Measurements from ENCODE around the gene CDT1. TPM values are rescaled to one million over a fixed set of nuclear protein-coding genes. Genes with fewer than 3 reads are reported as not detected.

The CDT1 gene
- total and polyA plus RNA-seq, 2 experiments from 2014 or later: 32.6 to 187 TPM

- H4K20me1 ChIP-seq (replicated peaks; ENCODE audit: insufficient read depth): no peaks in the 10 kb centered on the region
- ATAC-seq: no peak
These were observed 16.9 kb downstream of the CDT1 start for GRCh38 chr16:88820385-88821025.

More at GRCh38 chr16:88820385-88821025, 16.9 kb downstream of the CDT1 start:
- H3K36me3 ChIP-seq (ENCODE audit: insufficient read depth): no peaks in the 10 kb centered on the region
- TF ChIP-seq ZNF331 (CRISPR knock-in tag; IDR thresholded peaks at IDR 0.05; ENCODE audit: low read depth): no peak
- TF ChIP-seq JUNB (IDR thresholded peaks at IDR 0.05; ENCODE audit: unreplicated experiment): no peak
- no peak for TF ChIP-seq CREB1 (CRISPR knock-in tag; IDR thresholded peaks at IDR 0.05; ENCODE audit: low read depth)
- no peak for TF ChIP-seq EZH2 (IDR thresholded peaks at IDR 0.05; ENCODE audit: low read depth, unreplicated experiment)
- no peak for TF ChIP-seq REST (IDR thresholded peaks at IDR 0.05; ENCODE audit: unreplicated experiment)
- TF ChIP-seq CTCF (conservative IDR thresholded peaks at IDR 0.05; ENCODE audit: low read depth in 2 of 2): no peak
- no peak for TF ChIP-seq STAT1 (IDR thresholded peaks at IDR 0.05; ENCODE audit: unreplicated experiment)
- TF ChIP-seq ETS1 (IDR thresholded peaks at IDR 0.05): no peak
- TF ChIP-seq POLR2AphosphoS5 (IDR thresholded peaks at IDR 0.05; ENCODE audit: low read depth): no peak
- no peak for TF ChIP-seq EZH2phosphoT487 (IDR thresholded peaks at IDR 0.05; ENCODE audit: unreplicated experiment)
- no peak for TF ChIP-seq ZNF114 (CRISPR knock-in tag; IDR thresholded peaks at IDR 0.05)
- TF ChIP-seq ZNF462 (CRISPR knock-in tag; IDR thresholded peaks at IDR 0.05): no peak
- no peak for TF ChIP-seq NANOG (IDR thresholded peaks at IDR 0.05; ENCODE audit: borderline replicate concordance)
- Mint-ChIP-seq H3K27me3 (ENCODE audit: insufficient read depth, low read depth, poor library complexity) (peaks cover 4% of the 10 kb centered on the region), H3K27ac (no peak overlapping the region), H3K4me3 (no peak overlapping the region), H3K36me3 (ENCODE audit: low read depth) (peaks cover 3% of the 10 kb centered on the region; the same call in 2 of the 3 replicates), H3K4me1 (0 out of 3 replicates have a peak, but pooled peaks cover 5% of the 10 kb centered on the region), H3K9me3 (no peaks in the 10 kb centered on the region; the same call in 2 of the 3 replicates)
- no peak overlapping the region for H3K4me3 ChIP-seq
- no peaks in the 10 kb centered on the region for H3K9me2 ChIP-seq (ENCODE audit: insufficient read depth)
- H2AFZ ChIP-seq: no peak overlapping the region
- no peaks in the 10 kb centered on the region for H3K27me3 ChIP-seq (ENCODE audit: insufficient read depth)
- no peaks in the 10 kb centered on the region for H3F3A ChIP-seq (replicated peaks; ENCODE audit: low read depth)
- H3K4me1 ChIP-seq (ENCODE audit: insufficient read depth): no peaks in the 10 kb centered on the region
- H3K27ac ChIP-seq (ENCODE audit: low read depth): no peak overlapping the region
- no peak overlapping the region for H3K4me2 ChIP-seq
- H3K79me2 ChIP-seq (replicated peaks; ENCODE audit: insufficient read depth): no peaks in the 10 kb centered on the region
- DNase-seq (ENCODE audit: low spot score): no peak
